Middle frontal gyrus (tissue), 1 donor: ENCODE data around the gene C2CD3.
A peak's percentile ranks its signal among the peaks of the same experiment; 100 is the strongest.

Experiments
- DNase-seq: peaks from one replicate; pipeline ENCODE4 v3.0.0-alpha.2; 2015; ENCODE audit warnings: low spot score; ENCODE audit errors: extremely low spot score

C2CD3 gene

DNA sequence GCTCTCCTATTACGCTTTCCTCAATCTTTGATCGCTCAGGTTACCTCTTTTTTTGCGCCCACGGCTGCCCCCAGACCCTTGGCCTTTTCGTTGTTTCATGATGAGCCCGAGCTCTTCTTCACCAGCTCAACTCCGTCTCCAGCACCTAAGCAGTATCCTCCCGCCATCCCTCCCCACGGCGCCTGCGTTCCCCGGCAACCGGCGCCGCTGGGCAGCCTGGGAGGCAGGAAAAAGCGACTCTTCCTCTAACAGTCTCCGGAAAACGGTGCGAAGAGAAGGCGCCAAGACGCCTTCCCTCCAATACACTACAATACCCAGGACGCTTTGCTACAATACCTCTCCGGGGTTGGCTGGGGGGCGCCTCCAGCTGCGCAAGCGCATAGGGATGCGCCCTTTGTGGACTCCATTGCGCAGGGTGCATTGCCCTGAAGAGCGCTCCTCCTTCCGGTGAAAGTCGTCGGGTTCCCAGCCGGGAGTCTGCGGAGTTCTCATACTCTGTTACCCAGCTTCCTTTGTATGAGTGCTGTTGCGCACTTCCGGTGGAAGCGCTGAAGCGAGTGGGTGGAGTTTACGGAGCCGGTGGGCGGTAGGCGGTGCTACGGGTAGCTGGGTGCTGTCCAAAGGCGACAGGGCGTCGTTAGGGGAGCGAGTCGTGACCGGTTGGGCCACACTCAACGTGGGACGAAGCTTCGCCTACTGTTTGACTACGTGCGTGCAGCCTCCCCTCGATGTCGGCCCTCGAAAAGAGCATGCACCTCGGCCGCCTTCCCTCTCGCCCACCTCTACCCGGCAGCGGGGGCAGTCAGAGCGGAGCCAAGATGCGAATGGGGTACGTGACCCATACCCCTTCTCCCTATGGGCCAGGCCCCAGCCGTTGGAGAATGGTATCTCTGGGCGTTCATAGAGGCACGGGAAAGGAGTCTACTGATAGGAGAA, at the start of gene C2CD3, which contains the start of gene PPME1:
Gene C2CD3 (minus strand): TSS at position 309 of the 936 bp plus-strand sequence. CDS start 210 bp downstream, at position 99.
Gene PPME1 (plus strand): TSS at position 596 of the 936 bp plus-strand sequence. CDS start 133 bp downstream, at position 729.
- peak; percentile 100 for DNase-seq

DNA sequence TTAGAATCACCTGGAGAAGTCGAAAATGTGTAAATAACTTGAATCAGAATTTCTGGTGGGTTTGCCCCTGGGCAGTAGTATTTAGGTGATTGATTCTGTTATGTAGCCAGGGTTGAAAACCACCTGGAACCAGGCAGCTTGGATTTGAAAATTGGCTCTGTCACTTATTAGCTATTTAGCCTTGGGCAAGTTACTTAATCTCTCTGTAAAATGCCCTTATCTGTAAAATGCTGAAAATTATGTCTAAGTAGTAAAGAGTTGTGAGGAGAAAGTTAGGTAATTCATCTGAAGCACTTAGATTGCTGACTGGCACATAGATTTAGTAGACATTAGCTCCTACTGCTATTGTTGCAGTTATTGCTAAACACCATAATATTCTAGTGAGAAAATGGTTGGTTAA, 49.6 kb upstream of the C2CD3 start:
- no peak for DNase-seq

- DNase-seq: no peak
Observed at GRCh38 chr11:74212533-74212932, 41.7 kb upstream of the C2CD3 start.

DNA sequence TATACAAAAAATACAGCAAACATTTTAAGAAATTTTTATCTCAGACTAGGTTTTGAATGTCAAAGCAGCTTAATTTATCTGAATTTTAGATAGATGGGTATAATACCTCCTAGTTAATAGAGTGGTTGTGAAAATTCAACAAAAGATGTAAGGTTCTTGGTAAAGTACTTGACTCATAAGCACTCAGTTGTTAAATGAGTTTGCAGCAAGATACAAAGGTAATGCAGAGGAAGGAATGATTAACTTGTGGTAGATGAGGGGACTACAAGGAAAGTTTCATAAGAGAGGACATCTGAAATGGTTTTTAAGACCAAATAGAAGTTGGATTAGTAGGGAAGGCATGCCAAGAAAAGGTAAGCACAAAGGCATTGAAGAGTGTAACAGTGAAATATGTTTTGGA, 37.7 kb upstream of the C2CD3 start:
- no peak for DNase-seq

- no peak for DNase-seq
Observed at GRCh38 chr11:74206746-74207145, 35.9 kb upstream of the C2CD3 start.

DNA sequence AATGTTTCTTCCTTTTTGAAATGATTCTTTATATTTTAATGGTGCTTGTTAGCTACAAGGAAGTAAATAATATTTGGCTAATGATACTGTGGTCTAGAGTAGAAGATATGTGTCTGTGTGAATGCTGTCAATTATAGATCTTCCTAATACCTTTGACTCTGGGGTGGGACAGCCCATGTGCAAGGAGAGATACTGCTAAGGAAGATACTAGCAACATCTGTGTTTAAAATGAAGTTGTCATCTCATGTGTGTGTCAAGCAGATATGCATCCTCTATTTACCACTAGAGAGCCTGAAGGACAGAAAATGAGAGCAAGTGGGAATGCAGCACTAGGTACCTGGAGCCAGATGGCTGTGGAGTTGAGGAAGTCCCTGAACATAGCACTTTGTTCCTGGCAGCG, 34.4 kb upstream of the C2CD3 start:
- DNase-seq: no peak

GRCh38 chr11:74204701-74205100, 33.9 kb upstream of the C2CD3 start:
- DNase-seq: no peak

- no peak for DNase-seq
Observed at GRCh38 chr11:74203966-74204365, 33.2 kb upstream of the C2CD3 start.

- DNase-seq: no peak
Observed at GRCh38 chr11:74196781-74197486, 26.1 kb upstream of the C2CD3 start.

DNA sequence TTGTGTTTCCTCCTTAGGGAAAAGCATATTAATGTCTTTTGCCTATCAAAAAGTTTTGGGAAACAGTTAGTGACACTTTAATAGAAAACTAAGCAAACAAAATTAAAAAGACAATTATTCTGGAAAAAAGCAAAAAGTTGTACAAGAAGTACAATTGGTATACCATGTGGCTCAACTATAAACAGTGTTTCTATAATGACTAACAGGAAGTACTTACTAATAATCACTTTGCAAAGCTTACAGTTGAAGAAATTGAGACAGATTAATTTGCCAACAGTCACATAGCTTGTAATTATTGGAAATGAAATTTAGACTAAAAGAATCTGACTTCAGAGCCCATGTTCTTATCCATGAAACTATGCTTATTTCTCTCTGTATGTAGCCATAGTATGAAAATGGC, 25.0 kb upstream of the C2CD3 start:
- no peak for DNase-seq

GRCh38 chr11:74185695-74186094, 14.9 kb upstream of the C2CD3 start:
- no peak for DNase-seq

- no peak for DNase-seq
Observed at GRCh38 chr11:74185285-74185684, 14.5 kb upstream of the C2CD3 start.

DNA sequence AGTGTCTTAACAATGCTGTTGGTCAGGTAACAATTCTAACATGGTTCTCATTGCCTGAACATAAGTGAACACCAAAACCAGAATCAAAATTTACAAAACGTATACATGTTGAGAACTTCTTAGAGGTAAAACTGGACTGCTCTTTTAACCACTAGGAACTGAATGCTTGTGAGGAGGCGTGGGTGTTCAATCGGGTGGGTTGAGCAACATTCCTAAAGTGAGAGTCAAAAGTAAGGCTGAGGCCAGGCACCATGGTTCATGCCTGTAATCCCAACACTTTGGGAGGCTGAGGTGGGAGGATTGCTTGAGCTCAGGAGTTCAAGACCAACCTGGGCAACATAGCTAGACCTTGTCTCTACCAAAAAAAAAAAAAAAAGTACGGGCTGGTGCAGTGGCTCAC, 11.8 kb upstream of the C2CD3 start:
- no peak for DNase-seq

DNA sequence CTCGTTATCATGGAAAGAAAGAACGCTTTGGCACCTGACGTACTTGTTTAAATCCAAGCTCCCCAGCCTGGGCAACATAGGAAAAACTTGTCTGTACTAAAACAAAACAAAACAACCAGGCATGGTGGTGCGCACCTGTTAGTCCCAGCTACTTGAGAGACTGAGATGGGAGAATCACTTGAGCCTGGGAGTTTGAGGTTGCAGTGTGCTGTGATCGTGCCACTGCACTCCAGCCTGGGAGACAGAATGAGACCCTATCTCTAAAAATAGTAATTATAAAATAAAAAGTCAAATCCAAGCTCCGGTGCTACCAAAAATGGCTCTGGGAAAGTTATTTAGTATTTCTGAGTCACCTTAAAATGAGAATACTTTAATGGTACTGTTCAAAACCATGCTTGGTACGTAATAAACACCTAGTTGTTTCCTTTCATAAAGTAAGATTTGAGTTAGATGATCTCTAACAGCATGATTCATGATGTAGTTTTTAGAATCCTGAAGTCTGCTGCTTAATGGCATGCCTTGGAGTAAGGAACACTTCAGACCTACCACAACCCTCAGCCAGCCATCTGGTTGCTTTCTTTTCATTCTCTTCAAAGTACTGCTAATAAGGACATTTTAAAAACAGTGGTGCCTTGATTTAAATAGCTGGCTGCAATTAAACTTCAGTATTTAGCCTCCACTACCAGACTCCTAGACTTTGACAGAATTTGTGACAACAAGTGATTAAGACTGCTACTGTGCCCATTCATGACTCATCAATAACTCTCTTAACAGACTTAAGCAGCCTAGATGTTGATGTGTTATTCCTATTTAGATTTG, 8.6 kb upstream of the C2CD3 start:
- DNase-seq: no peak

DNA sequence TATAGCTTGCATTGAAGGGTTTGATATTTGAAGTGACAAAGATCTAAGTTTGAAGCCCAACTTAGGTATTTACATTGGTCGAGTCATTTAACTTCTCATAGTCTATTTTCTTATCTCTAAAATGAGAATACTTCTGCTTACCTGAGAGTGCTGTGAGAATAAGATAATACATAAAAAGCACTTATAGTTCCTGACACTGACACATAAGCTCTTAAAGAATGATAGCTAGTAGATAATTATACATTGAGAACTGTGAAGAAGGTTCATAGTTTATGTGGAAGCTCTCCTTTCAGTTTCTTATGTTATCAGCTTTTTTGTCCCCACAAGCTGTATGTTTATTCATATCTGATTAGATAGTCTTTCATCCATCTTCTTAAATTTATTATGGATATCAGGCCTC, 5.1 kb upstream of the C2CD3 start:
- DNase-seq: no peak

DNA sequence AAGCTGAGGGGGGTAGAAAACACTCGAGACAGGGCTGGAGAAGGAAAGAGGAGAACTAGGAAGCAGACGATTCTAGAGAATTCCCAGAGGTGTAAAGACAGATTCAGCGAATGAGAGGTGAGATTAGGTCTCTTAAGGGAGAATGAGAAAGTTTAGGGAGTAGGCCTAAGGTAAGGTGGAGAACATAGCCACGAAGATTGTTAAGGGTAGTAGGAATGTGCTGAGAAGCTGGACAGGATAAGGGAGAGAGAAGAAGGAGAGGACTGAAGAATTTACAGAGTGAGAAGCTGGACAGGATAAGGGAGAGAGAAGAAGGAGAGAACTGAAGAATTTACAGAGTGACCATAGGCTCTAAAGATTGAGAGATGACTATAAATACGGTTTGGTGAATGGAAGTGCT, 1.2 kb upstream of the C2CD3 start:
- DNase-seq: no peak

GRCh38 chr11:74171630-74171968, 797 bp upstream of the C2CD3 start:
- DNase-seq: no peak

DNA sequence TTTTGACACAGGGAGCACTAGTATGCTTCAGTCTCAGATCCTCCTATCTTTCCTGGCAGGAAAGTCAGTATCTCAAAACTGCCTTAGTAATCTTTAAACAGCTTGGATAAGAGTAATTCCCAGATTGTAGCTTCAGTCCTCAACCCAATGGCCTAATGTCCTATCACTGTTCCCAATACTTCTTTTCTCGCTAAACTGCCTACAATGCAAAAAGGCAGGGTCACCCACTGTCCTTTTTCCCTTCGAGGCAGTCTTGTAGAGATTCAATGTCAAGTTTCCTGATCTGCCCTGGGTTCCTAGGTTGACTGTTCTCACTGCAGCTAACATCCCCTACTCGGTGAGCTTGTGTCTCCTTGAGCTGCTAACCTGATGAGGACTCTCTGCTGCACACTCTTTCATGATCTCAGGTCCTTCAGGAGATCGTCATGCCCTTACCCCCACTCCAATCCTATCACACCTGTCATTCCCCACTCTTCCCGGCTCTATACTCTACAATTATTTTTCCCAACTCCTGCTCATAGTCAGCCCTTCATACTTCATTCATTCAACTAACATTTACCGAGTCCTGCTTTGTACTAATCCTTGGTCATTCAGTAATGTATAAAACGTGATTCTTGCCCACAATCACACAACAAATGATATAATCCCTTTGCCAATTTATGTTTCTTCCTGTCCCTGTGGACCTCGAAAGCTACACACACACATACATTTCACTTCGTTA, 904 bp downstream of the C2CD3 start:
- no peak for DNase-seq

DNA sequence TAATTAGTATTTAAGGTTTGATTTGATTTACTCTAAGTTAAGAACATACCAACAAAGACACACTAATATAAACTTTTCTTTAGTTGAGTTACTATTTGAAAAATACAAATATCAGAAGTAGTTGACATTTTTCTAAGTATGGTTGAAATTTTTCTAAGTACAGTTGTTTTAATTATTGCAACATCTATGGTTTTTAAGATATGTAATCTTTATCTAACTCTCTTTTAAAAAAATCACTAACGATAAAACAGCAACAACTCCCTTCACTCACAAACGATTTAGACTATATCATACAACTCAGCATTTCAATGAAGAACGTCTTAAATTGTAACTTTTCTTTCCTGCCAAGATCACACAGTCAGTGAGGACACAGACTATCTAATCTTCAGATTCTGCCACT, 2.0 kb downstream of the C2CD3 start:
- DNase-seq: no peak

DNA sequence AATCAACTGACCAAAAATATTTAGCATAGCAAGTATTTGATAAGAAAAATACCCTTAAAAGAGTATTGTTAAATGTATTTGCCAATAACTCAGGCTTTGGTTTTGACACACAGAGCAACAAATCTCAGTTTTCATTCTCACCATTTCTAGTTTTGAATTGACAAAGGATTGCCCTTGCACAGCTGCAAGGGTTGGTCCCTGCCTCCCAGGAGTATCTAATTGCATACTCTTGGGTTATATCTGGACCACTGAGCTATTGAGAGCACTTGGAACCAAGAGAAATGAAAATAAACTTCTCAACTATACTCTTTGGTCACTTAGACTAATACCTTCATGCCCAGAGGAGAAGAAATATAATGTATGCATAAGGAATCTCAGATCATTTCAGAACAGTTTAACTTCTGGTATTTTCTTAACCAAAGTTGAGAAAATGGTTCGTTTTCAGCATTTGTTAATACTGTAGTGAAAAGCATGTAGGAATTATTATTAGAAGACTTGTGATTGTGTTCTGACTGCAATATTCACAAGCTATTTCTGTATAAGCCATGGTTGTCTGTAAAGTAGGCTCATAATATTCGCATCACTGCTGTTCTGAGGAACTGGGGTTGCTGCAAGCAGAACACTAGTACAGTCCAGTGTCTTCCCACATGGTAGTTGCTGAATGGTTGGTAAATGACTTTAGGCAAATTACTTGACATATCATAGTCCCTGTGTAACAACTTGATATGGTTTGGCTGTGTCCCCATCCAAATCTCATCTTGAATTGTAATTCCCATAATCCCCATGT, 7.9 kb downstream of the C2CD3 start:
- DNase-seq: no peak
